HEK293 (cell line): ENCODE measurements around the gene NHP2.

Experiments used
- ZNF121 ChIP-seq: fragments of 450-650 bp; formaldehyde crosslinking; IDR thresholded peaks from 2 replicates; pipeline ENCODE4 v1.5.1; 2016; ENCODE audit warnings: missing biosample characterization, missing genetic modification characterization
- TF ChIP-seq, protein P1 (sequence below): fragments of 450-650 bp; formaldehyde crosslinking; IDR thresholded peaks from 2 replicates; pipeline ENCODE4 v1.5.1; 2016; ENCODE audit warnings: missing biosample characterization, missing genetic modification characterization

DNA sequence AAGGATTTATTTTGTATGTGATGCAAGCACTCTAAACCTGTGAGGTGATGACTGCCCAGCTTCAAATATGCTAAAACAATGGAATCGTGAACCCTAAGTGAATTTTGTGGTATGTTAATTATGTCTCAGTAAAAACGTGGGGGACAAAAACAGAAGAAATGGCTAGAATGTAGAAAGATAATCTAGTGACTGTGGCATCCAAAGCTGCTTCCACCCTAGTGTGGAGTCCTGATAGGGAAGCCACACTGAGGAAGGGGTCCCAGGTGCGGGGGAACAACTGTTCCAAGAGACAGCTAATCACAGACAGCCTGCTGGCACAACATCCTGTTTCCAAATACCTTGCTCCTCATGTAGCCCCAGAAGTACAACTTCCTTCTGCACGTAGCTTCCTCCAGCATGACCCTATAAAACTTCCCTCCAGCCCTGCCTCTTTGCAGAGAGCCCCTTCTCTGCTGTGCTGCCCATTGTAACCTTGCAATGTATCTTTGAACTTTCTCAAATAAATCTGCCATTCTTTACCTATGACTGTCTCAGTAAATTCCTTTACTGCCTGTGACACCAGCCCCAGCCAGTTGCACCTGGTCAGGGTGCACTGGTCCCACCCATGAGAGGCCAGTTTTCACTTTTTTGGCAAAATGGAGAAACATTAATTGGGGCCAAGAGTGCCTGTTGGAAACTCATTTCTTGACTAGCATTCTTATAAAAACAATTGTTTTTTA, 28.6 kb upstream of the NHP2 start:
- no peak for TF ChIP-seq ZNF121 (tag by site-specific recombination)
- TF ChIP-seq, protein P1, sequence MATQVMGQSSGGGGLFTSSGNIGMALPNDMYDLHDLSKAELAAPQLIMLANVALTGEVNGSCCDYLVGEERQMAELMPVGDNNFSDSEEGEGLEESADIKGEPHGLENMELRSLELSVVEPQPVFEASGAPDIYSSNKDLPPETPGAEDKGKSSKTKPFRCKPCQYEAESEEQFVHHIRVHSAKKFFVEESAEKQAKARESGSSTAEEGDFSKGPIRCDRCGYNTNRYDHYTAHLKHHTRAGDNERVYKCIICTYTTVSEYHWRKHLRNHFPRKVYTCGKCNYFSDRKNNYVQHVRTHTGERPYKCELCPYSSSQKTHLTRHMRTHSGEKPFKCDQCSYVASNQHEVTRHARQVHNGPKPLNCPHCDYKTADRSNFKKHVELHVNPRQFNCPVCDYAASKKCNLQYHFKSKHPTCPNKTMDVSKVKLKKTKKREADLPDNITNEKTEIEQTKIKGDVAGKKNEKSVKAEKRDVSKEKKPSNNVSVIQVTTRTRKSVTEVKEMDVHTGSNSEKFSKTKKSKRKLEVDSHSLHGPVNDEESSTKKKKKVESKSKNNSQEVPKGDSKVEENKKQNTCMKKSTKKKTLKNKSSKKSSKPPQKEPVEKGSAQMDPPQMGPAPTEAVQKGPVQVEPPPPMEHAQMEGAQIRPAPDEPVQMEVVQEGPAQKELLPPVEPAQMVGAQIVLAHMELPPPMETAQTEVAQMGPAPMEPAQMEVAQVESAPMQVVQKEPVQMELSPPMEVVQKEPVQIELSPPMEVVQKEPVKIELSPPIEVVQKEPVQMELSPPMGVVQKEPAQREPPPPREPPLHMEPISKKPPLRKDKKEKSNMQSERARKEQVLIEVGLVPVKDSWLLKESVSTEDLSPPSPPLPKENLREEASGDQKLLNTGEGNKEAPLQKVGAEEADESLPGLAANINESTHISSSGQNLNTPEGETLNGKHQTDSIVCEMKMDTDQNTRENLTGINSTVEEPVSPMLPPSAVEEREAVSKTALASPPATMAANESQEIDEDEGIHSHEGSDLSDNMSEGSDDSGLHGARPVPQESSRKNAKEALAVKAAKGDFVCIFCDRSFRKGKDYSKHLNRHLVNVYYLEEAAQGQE: no peak
